Hepatocyte (in vitro differentiated cells): ENCODE measurements around the gene HEPN1. TPM values are rescaled to one million over a fixed set of nuclear protein-coding genes. Genes with fewer than 3 reads are reported as not detected.

ENCODE experiments used
- DNase-seq: peaks from one replicate; pipeline ENCODE4 v3.0.0-alpha.2; 2016; ENCODE audit warnings: low spot score
- H2AFZ ChIP-seq: fragments of 200-600 bp; sonication (generic); 2 replicates; pipeline ENCODE4 v1.6.0; 2016; ENCODE audit warnings: antibody characterized with exemption, mild to moderate bottlenecking
- H3K27ac ChIP-seq: fragments of 200-600 bp; sonication (generic); 2 replicates; pipeline ENCODE4 v1.5.1; 2016; ENCODE audit warnings: mild to moderate bottlenecking
- H3K27me3 ChIP-seq: fragments of 200-600 bp; sonication (generic); 2 replicates; pipeline ENCODE4 v1.6.1; 2016
- H3K36me3 ChIP-seq: fragments of 200-600 bp; sonication (generic); replicated peaks from 2 replicates; pipeline ENCODE4 v1.5.1; 2016; ENCODE audit warnings: low read depth; ENCODE audit not compliant: insufficient read depth
- H3K4me1 ChIP-seq: fragments of 200-600 bp; sonication (generic); 2 replicates; pipeline ENCODE4 v1.5.1; 2016; ENCODE audit warnings: mild to moderate bottlenecking, moderate library complexity; ENCODE audit not compliant: insufficient read depth
- H3K4me2 ChIP-seq: fragments of 200-600 bp; sonication (generic); 2 replicates; pipeline ENCODE4 v1.6.0; 2016
- H3K4me3 ChIP-seq: fragments of 200-600 bp; sonication (generic); 2 replicates; pipeline ENCODE4 v1.5.1; 2016; ENCODE audit warnings: mild to moderate bottlenecking
- H3K79me2 ChIP-seq: fragments of 200-600 bp; sonication (generic); 2 replicates; pipeline ENCODE4 v1.6.0; 2017; ENCODE audit warnings: mild to moderate bottlenecking
- H3K9me2 ChIP-seq: fragments of 200-600 bp; sonication (generic); replicated peaks from 2 replicates; pipeline ENCODE4 v1.6.0; 2017; ENCODE audit warnings: mild to moderate bottlenecking; ENCODE audit not compliant: insufficient read depth
- H3K9me3 ChIP-seq: fragments of 200-600 bp; sonication (generic); 2 replicates; pipeline ENCODE4 v1.5.1; 2016; ENCODE audit warnings: low read depth, mild to moderate bottlenecking
- H4K20me1 ChIP-seq: fragments of 200-600 bp; sonication (generic); 2 replicates; pipeline ENCODE4 v1.6.0; 2016; ENCODE audit warnings: mild to moderate bottlenecking; ENCODE audit not compliant: insufficient read depth, poor library complexity, severe bottlenecking
- EZH2 ChIP-seq: fragments of 200-600 bp; sonication (generic); IDR thresholded peaks from 2 replicates; pipeline ENCODE4 v1.6.1; 2016; ENCODE audit warnings: antibody characterized with exemption, mild to moderate bottlenecking, borderline replicate concordance
- EZH2phosphoT487 ChIP-seq: fragments of 200-600 bp; sonication (generic); IDR thresholded peaks from one replicate; pipeline ENCODE4 v1.6.1; 2018; ENCODE audit warnings: antibody characterized with exemption, mild to moderate bottlenecking, low read depth, moderate library complexity; ENCODE audit not compliant: unreplicated experiment, severe bottlenecking
- WGBS: methylation state at CpG from one replicate; pipeline ENCODE4 v1.1.6; 2016; ENCODE audit warnings: low lambda C conversion rate; ENCODE audit errors: missing lambda C conversion rate; 5-methylcytosine and 5-hydroxymethylcytosine counted together
- polyA plus RNA-seq: library from polyadenylated mRNA; unstranded; fragments of >200 nt; fragmentation: Nextera tagmentation; extraction: Ambion mirVana; gene quantifications from 2 replicates; pipeline ENCODE4 v1.2.1, GENCODE V29; 2016
- total RNA-seq: library from RNA; depleted of rRNA; stranded (reverse); fragments of >200 nt; gene quantifications from 2 replicates; pipeline ENCODE4 v1.2.3, GENCODE V29; 2014
- TF ChIP-seq, protein P1 (sequence below): fragments of 200-600 bp; sonication (generic); IDR thresholded peaks from 2 replicates; pipeline ENCODE4 v1.5.1; 2016; ENCODE audit warnings: antibody characterized with exemption, mild to moderate bottlenecking; ENCODE audit not compliant: poor library complexity

HEPN1 gene
- total and polyA plus RNA-seq, 2 experiments from 2014 or later, result not detected

DNA sequence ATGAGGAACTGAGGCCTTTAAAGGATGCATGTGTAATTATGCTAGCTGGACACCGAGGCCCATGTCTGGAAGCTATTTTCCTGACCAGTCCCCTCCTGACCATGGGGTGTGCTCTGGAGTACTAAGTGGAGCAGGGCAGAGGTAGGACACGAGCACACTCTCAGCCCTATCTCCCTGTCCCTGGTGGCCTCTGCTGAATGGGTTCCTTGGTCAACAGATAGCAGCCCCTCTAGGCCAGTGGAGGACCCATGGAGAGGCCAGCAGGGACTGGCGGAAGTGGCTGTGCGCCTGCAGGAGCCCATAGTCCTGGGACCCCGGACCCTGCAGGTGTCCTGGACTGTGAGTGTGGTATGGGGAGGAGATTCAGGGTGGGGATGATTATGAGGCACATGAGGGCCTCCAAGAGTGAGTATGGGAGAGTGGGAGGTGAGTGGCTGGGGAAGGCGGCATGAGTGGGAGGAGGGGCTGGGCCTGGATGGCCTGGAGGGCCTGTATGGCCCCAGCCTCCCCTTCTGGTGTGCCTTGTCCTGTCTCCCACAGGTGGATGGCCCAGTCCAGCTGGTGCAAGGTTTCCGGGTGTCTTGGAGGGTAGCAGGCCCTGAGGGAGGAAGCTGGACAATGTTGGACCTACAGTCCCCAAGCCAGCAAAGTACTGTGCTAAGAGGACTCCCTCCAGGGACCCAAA, 44.3 kb upstream of the HEPN1 start:
- Histone ChIP-seq H3K27ac (no peak overlapping the region), H3K27me3 (peaks cover 51% of the 10 kb centered on the region), H3K79me2 (no peaks in the 10 kb centered on the region), H2AFZ (no peak overlapping the region), H3K4me2 (no peak overlapping the region), H3K4me1 (no peaks in the 10 kb centered on the region), H4K20me1 (no peaks in the 10 kb centered on the region), H3K9me2 (no peaks in the 10 kb centered on the region), H3K9me3 (no peaks in the 10 kb centered on the region), H3K36me3 (no peaks in the 10 kb centered on the region), H3K4me3 (no peak overlapping the region)
- TF ChIP-seq, protein P1, sequence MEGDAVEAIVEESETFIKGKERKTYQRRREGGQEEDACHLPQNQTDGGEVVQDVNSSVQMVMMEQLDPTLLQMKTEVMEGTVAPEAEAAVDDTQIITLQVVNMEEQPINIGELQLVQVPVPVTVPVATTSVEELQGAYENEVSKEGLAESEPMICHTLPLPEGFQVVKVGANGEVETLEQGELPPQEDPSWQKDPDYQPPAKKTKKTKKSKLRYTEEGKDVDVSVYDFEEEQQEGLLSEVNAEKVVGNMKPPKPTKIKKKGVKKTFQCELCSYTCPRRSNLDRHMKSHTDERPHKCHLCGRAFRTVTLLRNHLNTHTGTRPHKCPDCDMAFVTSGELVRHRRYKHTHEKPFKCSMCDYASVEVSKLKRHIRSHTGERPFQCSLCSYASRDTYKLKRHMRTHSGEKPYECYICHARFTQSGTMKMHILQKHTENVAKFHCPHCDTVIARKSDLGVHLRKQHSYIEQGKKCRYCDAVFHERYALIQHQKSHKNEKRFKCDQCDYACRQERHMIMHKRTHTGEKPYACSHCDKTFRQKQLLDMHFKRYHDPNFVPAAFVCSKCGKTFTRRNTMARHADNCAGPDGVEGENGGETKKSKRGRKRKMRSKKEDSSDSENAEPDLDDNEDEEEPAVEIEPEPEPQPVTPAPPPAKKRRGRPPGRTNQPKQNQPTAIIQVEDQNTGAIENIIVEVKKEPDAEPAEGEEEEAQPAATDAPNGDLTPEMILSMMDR, result no peak
- TF ChIP-seq EZH2, result no peak
- no peak for TF ChIP-seq EZH2phosphoT487
- DNase-seq, result no peak
- 92% methylated on average over 7 of the region's 7 CpGs for WGBS

DNA sequence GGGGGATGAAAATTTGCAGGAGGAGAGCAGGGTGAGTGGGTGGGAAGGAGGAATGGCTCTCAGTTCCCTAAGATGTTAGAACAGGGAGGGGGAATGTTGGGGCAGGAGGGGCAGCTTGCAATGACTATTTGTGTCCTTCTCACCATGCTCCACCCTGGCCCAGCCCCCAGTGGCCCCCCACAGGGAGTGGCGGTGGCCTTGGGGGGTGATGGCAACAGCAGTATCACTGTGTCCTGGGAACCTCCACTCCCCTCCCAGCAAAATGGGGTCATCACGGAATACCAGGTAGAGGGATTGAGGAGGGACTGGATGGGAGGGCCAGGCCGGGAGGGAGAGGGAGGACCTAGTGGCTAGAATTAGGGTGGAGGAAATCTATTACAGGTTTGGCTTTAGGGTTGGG, 43.6 kb upstream of the HEPN1 start:
- H3K27ac ChIP-seq, result no peak overlapping the region
- H3K27me3 ChIP-seq, result peaks cover 44% of the 10 kb centered on the region
- H3K9me2 ChIP-seq, result no peaks in the 10 kb centered on the region
- H3K4me1 ChIP-seq, result no peaks in the 10 kb centered on the region
- H3K36me3 ChIP-seq, result no peaks in the 10 kb centered on the region
- 43% methylated on average over 3 of the region's 3 CpGs for WGBS
- H3K79me2 ChIP-seq, result no peaks in the 10 kb centered on the region
- H2AFZ ChIP-seq, result peak overlapping the region; percentile 85
- H3K4me2 ChIP-seq, result peak overlapping the region; percentile 98
- H3K9me3 ChIP-seq, result no peaks in the 10 kb centered on the region
- TF ChIP-seq, protein P1, result no peak
- TF ChIP-seq EZH2, result no peak
- no peak for TF ChIP-seq EZH2phosphoT487
- no peak for DNase-seq
- H4K20me1 ChIP-seq, result no peaks in the 10 kb centered on the region
- H3K4me3 ChIP-seq, result no peak overlapping the region

DNA sequence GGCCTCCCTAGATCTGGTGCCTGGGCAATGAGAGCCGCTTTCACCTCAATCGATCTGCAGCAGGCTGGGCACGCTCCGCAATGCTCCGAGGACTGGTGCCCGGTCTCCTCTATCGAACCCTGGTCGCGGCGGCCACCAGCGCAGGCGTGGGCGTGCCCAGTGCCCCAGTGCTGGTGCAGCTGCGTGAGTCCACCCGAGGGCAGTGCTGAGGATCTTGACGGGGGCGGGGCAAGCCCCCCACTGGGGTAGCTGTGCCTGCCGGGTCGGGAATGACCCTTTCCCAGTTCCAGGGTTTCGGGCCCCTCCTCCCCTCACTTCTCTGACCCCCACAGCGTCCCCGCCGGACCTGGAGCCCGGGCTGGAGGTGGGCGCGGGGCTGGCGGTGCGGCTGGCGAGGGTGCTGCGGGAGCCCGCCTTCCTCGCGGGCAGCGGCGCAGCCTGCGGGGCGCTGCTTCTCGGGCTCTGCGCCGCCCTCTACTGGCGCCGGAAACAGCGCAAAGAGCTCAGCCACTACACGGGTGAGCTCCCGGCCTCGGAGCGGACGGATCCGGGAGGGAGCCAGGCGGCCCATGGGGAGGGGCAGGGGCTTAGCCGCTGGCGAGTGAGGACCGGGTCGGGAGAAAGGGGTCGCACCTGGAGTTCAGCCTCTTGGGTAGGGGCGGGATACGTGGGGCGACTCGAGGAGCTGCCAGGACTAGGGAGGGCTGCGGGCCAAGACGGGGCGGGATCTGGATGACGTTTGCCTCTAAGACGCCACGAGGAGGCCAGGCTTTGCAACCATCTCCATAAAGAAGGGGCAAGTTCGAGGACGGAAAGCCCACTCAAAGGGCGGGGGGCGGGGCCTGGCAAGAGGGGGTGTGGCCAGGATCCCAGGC, 42.9 kb upstream of the HEPN1 start:
- peak; percentile 93 for DNase-seq
- H3K4me2 ChIP-seq, result peak overlapping the region; percentile 98
- WGBS, result 3% methylated on average over 38 of the region's 69 CpGs
- H3K27ac ChIP-seq, result peak overlapping the region; percentile 96
- H3K79me2 ChIP-seq, result no peaks in the 10 kb centered on the region
- H2AFZ ChIP-seq, result peak overlapping the region; percentile 85
- H3K36me3 ChIP-seq, result no peaks in the 10 kb centered on the region
- H3K4me3 ChIP-seq, result peak overlapping the region; percentile 86
- no peak for TF ChIP-seq EZH2
- TF ChIP-seq, protein P1, result peak; percentile 82
- peaks cover 37% of the 10 kb centered on the region for H3K27me3 ChIP-seq
- H3K9me2 ChIP-seq, result no peaks in the 10 kb centered on the region
- H4K20me1 ChIP-seq, result no peaks in the 10 kb centered on the region
- no peaks in the 10 kb centered on the region for H3K9me3 ChIP-seq
- H3K4me1 ChIP-seq, result no peaks in the 10 kb centered on the region
